ENCODE measurements around the gene GOSR1. TPM values are rescaled to one million over a fixed set of nuclear protein-coding genes. Genes with fewer than 3 reads are reported as not detected.

The GOSR1 gene
- total RNA-seq, 4 donors from 2014 or later, result 36.3 to 70.4 (median 54.7) TPM

- H3K27ac ChIP-seq, result peak overlapping the region; percentile 67 to 95 (median 94)
- H3K36me3 ChIP-seq, result peaks cover 0 to 17% of the 10 kb centered on the region in 2 donors
- intact Hi-C loops (cut with DNase I), result no loop called here
- H3K4me3 ChIP-seq (replicated peaks in 1 of 3), result peak overlapping the region; percentile 70 to 95 (median 95)
- TF ChIP-seq CTCF (IDR thresholded peaks at IDR 0.05) (no peak), POLR2A (IDR thresholded peaks at IDR 0.05) (no peak)
- H3K27me3 ChIP-seq, result no peaks in the 10 kb centered on the region
- peaks cover 5 to 19% of the 10 kb centered on the region in 2 donors for H3K4me1 ChIP-seq
- WGBS, 2 donors, result 1% methylated on average over 9 of the region's 9 CpGs
- no peak for DNase-seq
- H3K9me3 ChIP-seq, result no peaks in the 10 kb centered on the region
Measured at GRCh38 chr17:30477774-30478115, 537 bp downstream of the GOSR1 start.

GRCh38 chr17:30482555-30482954 lies 5.3 kb downstream of the GOSR1 start:
- Histone ChIP-seq H3K9me3 (no peaks in the 10 kb centered on the region), H3K36me3 (peaks cover 28 to 46% of the 10 kb centered on the region in 2 donors)

GRCh38 chr17:30483159-30483558 lies 6.0 kb downstream of the GOSR1 start:
- DNase-seq, result no peak
- intact Hi-C loops (cut with DNase I), result no loop called here
- Histone ChIP-seq H3K27ac (no peak overlapping the region), H3K27me3 (no peaks in the 10 kb centered on the region), H3K36me3 (peaks cover 34 to 50% of the 10 kb centered on the region in 2 donors), H3K9me3 (no peaks in the 10 kb centered on the region), H3K4me3 (replicated peaks in 1 of 3) (no peak overlapping the region), H3K4me1 (peaks cover 2 to 11% of the 10 kb centered on the region in 2 donors)
- TF ChIP-seq POLR2A (IDR thresholded peaks at IDR 0.05) (no peak), CTCF (IDR thresholded peaks at IDR 0.05) (no peak)
- 94 to 96% methylated on average over 1 of the region's 1 CpG for WGBS, 2 donors

More at GRCh38 chr17:30482555-30482954, 5.3 kb downstream of the GOSR1 start:
- DNase-seq, result no peak
- Histone ChIP-seq H3K27ac (no peak overlapping the region), H3K27me3 (no peaks in the 10 kb centered on the region), H3K4me3 (replicated peaks in 1 of 3) (no peak overlapping the region), H3K4me1 (peaks cover 5 to 13% of the 10 kb centered on the region in 2 donors)
- intact Hi-C loops (cut with DNase I), result no loop called here
- no peak for TF ChIP-seq CTCF (IDR thresholded peaks at IDR 0.05)
- TF ChIP-seq POLR2A (IDR thresholded peaks at IDR 0.05), result no peak

GRCh38 chr17:30493780-30494179 lies 16.6 kb downstream of the GOSR1 start:
- H3K27ac ChIP-seq, result no peak overlapping the region
- H3K9me3 ChIP-seq, result no peaks in the 10 kb centered on the region
- peaks cover 48 to 59% of the 10 kb centered on the region in 2 donors for H3K36me3 ChIP-seq
- no peak for DNase-seq
- no peak overlapping the region for H3K4me3 ChIP-seq (replicated peaks in 1 of 3)
- intact Hi-C loops (cut with DNase I), result no loop called here
- no peaks in the 10 kb centered on the region for H3K27me3 ChIP-seq
- TF ChIP-seq CTCF (IDR thresholded peaks at IDR 0.05) (no peak), POLR2A (IDR thresholded peaks at IDR 0.05) (no peak)
- H3K4me1 ChIP-seq, result no peaks in the 10 kb centered on the region
- 68 to 77% methylated on average over 2 of the region's 2 CpGs for WGBS, 2 donors

- intact Hi-C loops (cut with DNase I), result no loop called here
- TF ChIP-seq CTCF (IDR thresholded peaks at IDR 0.05) (no peak), POLR2A (IDR thresholded peaks at IDR 0.05) (no peak)
- H3K4me3 ChIP-seq (replicated peaks in 1 of 3), result no peak overlapping the region
- H3K36me3 ChIP-seq, result peaks cover 45 to 46% of the 10 kb centered on the region in 2 donors
- H3K27ac ChIP-seq, result no peak overlapping the region
- H3K27me3 ChIP-seq, result no peaks in the 10 kb centered on the region
- DNase-seq, result peak; percentile 16 to 17
- no peaks in the 10 kb centered on the region for H3K9me3 ChIP-seq
- no peaks in the 10 kb centered on the region for H3K4me1 ChIP-seq
Measured at GRCh38 chr17:30495586-30495985, 18.4 kb downstream of the GOSR1 start.

Measured in thyroid gland (tissue), 4 donors.